A673 (cell line): ENCODE measurements around the gene ZFPM1.

Experiments used
- CTCF ChIP-seq: fragments of 300-800, 200-600 bp; sonication (generic); conservative IDR thresholded peaks from 2 replicates; pipeline ENCODE4 v1.5.1; 2017; ENCODE audit warnings: low read depth, mild to moderate bottlenecking, antibody characterized with exemption, low read length, moderate library complexity, mixed read lengths
- EZH2 ChIP-seq: fragments of 200-600 bp; sonication (generic); IDR thresholded peaks from 2 replicates; pipeline ENCODE4 v1.6.1; 2017; ENCODE audit warnings: borderline replicate concordance, low read depth, mild to moderate bottlenecking, mixed read lengths, antibody characterized with exemption, low read length; ENCODE audit not compliant: poor library complexity, severe bottlenecking

GRCh38 chr16:88433632-88434352 lies 19.3 kb upstream of the ZFPM1 start:
- TF ChIP-seq CTCF (no peak), EZH2 (no peak)
